PC-9 (cell line): Measurements from ENCODE around the gene AMH. TPM values are rescaled to one million over a fixed set of nuclear protein-coding genes. Genes with fewer than 3 reads are reported as not detected.
A peak's percentile ranks its signal among the peaks of the same experiment; 100 is the strongest.

Source experiments
- BruUV-seq: library from RNA; stranded (reverse); fragments of 400-500 nt; replicated peaks from 2 replicates; lab custom pipeline; 2021; lab: Mats Ljungman, UMichigan
- CTCF ChIA-PET: fragments of 300-600 bp; sonication (Branson Sonifier 250); formaldehyde crosslinking; loops from one replicate; lab custom pipeline; 2022; ENCODE audit warnings: antibody characterized with exemption; lab: Charles Lee
- POLR2A ChIA-PET: fragments of 300-600 bp; sonication (Branson Sonifier 250); formaldehyde crosslinking; loops from one replicate; lab custom pipeline; 2022; ENCODE audit warnings: antibody characterized with exemption; ENCODE audit not compliant: unreplicated experiment; lab: Charles Lee
- DNase-seq, 2 experiments: peaks; one replicate each; pipeline versions ENCODE4 v3.0.0 to v3.0.0-alpha.2; 2015 to 2022; ENCODE audit warnings: mixed read lengths in 1 of 2
- H2AFZ ChIP-seq: fragments of 200-600 bp; sonication (generic); 2 replicates; pipeline ENCODE4 v1.8.1; 2017; ENCODE audit warnings: antibody characterized with exemption
- H3F3A ChIP-seq: fragments of 200-600 bp; sonication (generic); 2 replicates; pipeline ENCODE4 v1.8.1; 2017; ENCODE audit warnings: antibody characterized with exemption, mild to moderate bottlenecking, low read depth; ENCODE audit not compliant: insufficient read depth
- H3K27ac ChIP-seq: fragments of 200-600 bp; sonication (generic); 2 replicates; pipeline ENCODE4 v1.6.1; 2016; ENCODE audit warnings: mixed run types
- H3K27me3 ChIP-seq: fragments of 200-600 bp; sonication (generic); 2 replicates; pipeline ENCODE4 v1.6.1; 2016; ENCODE audit warnings: low read depth, mixed run types; ENCODE audit not compliant: insufficient read depth
- H3K36me3 ChIP-seq: fragments of 200-600 bp; sonication (generic); 2 replicates; pipeline ENCODE4 v1.6.1; 2016; ENCODE audit warnings: low read depth, mixed run types
- H3K4me1 ChIP-seq: fragments of 200-600 bp; sonication (generic); replicated peaks from 2 replicates; pipeline ENCODE4 v1.6.1; 2016; ENCODE audit warnings: mixed run types; ENCODE audit not compliant: insufficient read depth
- H3K4me2 ChIP-seq: fragments of 200-600 bp; sonication (generic); 2 replicates; pipeline ENCODE4 v1.6.1; 2017; ENCODE audit warnings: mixed run types
- H3K4me3 ChIP-seq: fragments of 200-600 bp; sonication (generic); 2 replicates; pipeline ENCODE4 v1.6.1; 2016; ENCODE audit warnings: mixed run types
- H3K79me2 ChIP-seq: fragments of 200-600 bp; sonication (generic); 2 replicates; pipeline ENCODE4 v1.6.1; 2017; ENCODE audit warnings: low read depth, mixed run types
- H3K9me2 ChIP-seq: fragments of 200-600 bp; sonication (generic); 2 replicates; pipeline ENCODE4 v1.8.1; 2017; ENCODE audit warnings: mild to moderate bottlenecking; ENCODE audit not compliant: insufficient read depth
- H3K9me3 ChIP-seq: fragments of 200-600 bp; sonication (generic); 2 replicates; pipeline ENCODE4 v1.8.1; 2016; ENCODE audit warnings: low read depth; ENCODE audit not compliant: insufficient read depth
- H4K20me1 ChIP-seq: fragments of 200-600 bp; sonication (generic); 2 replicates; pipeline ENCODE4 v1.8.1; 2017; ENCODE audit not compliant: insufficient read depth
- EZH2 ChIP-seq: fragments of 200-600 bp; sonication (generic); IDR thresholded peaks from 2 replicates; pipeline ENCODE4 v1.8.0; 2017; ENCODE audit warnings: antibody characterized with exemption, low read depth
- intact Hi-C: fragments of 100-400 bp; cut with micrococcal nuclease; formaldehyde crosslinking; loops from one replicate; pipeline ENCODE4 v1.10.0; 2022; ENCODE audit not compliant: unreplicated experiment
- total RNA-seq: library from RNA; stranded (reverse); gene quantifications from 2 replicates; pipeline ENCODE4 v1.2.3, GENCODE V29; 2021
- TF ChIP-seq, protein P1 (sequence below): fragments of 200-600 bp; sonication (generic); conservative IDR thresholded peaks from 2 replicates; pipeline ENCODE4 v1.6.1; 2017; ENCODE audit warnings: mixed run types, antibody characterized with exemption, mild to moderate bottlenecking, moderate library complexity

The AMH gene
- total RNA-seq, 1 experiment from 2014 or later: 8.1 TPM

- H3K9me3 ChIP-seq: no peaks in the 10 kb centered on the region
- TF ChIP-seq, protein P1, sequence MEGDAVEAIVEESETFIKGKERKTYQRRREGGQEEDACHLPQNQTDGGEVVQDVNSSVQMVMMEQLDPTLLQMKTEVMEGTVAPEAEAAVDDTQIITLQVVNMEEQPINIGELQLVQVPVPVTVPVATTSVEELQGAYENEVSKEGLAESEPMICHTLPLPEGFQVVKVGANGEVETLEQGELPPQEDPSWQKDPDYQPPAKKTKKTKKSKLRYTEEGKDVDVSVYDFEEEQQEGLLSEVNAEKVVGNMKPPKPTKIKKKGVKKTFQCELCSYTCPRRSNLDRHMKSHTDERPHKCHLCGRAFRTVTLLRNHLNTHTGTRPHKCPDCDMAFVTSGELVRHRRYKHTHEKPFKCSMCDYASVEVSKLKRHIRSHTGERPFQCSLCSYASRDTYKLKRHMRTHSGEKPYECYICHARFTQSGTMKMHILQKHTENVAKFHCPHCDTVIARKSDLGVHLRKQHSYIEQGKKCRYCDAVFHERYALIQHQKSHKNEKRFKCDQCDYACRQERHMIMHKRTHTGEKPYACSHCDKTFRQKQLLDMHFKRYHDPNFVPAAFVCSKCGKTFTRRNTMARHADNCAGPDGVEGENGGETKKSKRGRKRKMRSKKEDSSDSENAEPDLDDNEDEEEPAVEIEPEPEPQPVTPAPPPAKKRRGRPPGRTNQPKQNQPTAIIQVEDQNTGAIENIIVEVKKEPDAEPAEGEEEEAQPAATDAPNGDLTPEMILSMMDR: no peak
- no peak for TF ChIP-seq EZH2
- peaks cover 25% of the 10 kb centered on the region for H4K20me1 ChIP-seq
- ChIA-PET POLR2A (no interaction called here), CTCF (no interaction called here)
- no peak for DNase-seq
- 0 out of 2 replicates have a peak, but pooled peaks cover 6% of the 10 kb centered on the region for H3K36me3 ChIP-seq
- H3K4me3 ChIP-seq: peak overlapping the region; percentile 83
- H2AFZ ChIP-seq: peak overlapping the region; percentile 73
- H3K9me2 ChIP-seq: no peaks in the 10 kb centered on the region
- H3K4me1 ChIP-seq: peaks cover 14% of the 10 kb centered on the region; the same call in 1 of the 2 replicates
- H3F3A ChIP-seq: peaks cover 24% of the 10 kb centered on the region
- no peak overlapping the region for H3K27ac ChIP-seq
- H3K27me3 ChIP-seq: no peaks in the 10 kb centered on the region
- H3K4me2 ChIP-seq: peak overlapping the region; percentile 75
- peaks cover 40% of the 10 kb centered on the region for H3K79me2 ChIP-seq
- BruUV-seq: no TSS peak
- intact Hi-C loops: no loop called here
Measured at GRCh38 chr19:2268480-2268830, 19.3 kb downstream of the AMH start.

DNA sequence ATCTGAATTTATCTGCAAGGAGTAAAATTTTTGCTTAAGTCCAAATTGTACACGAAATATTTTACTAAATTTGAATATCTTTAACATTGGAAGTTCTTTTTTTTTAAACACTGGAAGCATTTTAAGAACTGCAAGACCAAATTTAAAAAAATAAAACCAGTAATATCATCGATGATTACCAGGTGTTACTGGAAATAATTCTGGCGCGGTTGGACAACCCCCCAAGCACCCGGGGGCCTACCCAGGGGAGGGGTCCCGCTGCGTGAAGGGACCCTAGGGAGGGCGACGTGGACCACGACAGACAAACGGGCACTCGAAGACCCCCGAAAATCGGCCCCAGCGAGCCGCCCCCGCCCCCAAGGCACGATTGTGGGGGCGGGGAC, 19.7 kb downstream of the AMH start:
- Histone ChIP-seq H3K4me2 (peak overlapping the region; percentile 75), H3K4me1 (peaks cover 15% of the 10 kb centered on the region; the same call in 1 of the 2 replicates), H3K9me3 (no peaks in the 10 kb centered on the region), H3K27me3 (no peaks in the 10 kb centered on the region), H3K27ac (no peak overlapping the region), H3K4me3 (peak overlapping the region; percentile 83), H3F3A (peaks cover 25% of the 10 kb centered on the region), H3K36me3 (0 out of 2 replicates have a peak, but pooled peaks cover 6% of the 10 kb centered on the region), H3K79me2 (peaks cover 43% of the 10 kb centered on the region), H4K20me1 (peaks cover 28% of the 10 kb centered on the region), H3K9me2 (no peaks in the 10 kb centered on the region), H2AFZ (peak overlapping the region; percentile 73)
- no TSS peak for BruUV-seq
- intact Hi-C loops: no loop called here
- no peak for DNase-seq
- POLR2A ChIA-PET: no interaction called here
- TF ChIP-seq EZH2: no peak
- TF ChIP-seq, protein P1: no peak
- CTCF ChIA-PET: no interaction called here

DNA sequence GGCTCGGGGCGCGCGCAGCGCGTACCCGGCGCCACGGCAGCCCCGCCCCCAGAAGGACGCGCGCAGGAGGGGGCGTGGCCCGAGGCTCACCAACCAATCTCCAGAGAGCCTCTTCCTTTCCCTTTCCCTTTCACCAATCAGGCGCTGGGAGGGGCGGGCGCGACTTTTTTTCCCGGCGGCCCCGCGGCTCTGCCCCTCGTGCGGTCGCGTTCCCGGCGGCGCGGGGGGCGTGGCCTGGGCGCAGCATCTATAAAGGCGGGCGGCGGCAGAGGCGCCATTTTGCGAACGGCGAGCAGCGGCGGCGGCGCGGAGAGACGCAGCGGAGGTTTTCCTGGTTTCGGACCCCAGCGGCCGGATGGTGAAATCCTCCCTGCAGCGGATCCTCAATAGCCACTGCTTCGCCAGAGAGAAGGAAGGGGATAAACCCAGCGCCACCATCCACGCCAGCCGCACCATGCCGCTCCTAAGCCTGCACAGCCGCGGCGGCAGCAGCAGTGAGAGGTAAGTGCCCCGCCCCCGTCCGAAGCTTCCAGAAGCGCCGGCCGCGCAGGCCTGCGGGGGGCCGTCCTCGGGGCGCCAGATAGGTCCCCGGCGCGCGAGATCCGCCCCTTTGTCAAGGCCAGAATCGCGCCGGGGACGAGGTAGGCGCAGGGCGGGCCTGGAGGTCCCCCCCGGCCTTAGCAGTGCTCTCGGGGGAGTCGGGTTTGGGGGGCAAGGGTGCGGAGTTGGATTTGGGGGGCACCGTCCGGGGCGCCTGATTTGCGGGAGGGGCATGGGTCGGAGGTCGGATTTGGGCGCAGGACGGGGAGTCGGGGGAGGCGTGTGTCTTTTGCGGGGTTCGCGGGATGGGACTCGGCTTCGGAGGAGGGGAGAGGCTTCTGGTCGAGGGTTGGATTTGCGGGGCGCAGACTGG, 20.4 kb downstream of the AMH start:
- BruUV-seq: TSS peak; percentile 80
- peaks cover 49% of the 10 kb centered on the region for H3K79me2 ChIP-seq
- TF ChIP-seq, protein P1: no peak
- no peaks in the 10 kb centered on the region for H3K9me2 ChIP-seq
- peak overlapping the region; percentile 75 for H3K4me2 ChIP-seq
- H3K4me3 ChIP-seq: peak overlapping the region; percentile 88
- peak overlapping the region; percentile 73; the same call in 1 of the 2 replicates for H2AFZ ChIP-seq
- peak; percentile 77 to 94 for DNase-seq
- intact Hi-C loops: no loop called here
- peak overlapping the region; percentile 69; the same call in 1 of the 2 replicates for H3K27ac ChIP-seq
- H3K9me3 ChIP-seq: no peaks in the 10 kb centered on the region
- peaks cover 31% of the 10 kb centered on the region for H3F3A ChIP-seq
- peaks cover 6% of the 10 kb centered on the region; the same call in 1 of the 2 replicates for H3K36me3 ChIP-seq
- H3K27me3 ChIP-seq: no peaks in the 10 kb centered on the region
- peaks cover 15% of the 10 kb centered on the region; the same call in 1 of the 2 replicates for H3K4me1 ChIP-seq
- ChIA-PET POLR2A (interaction anchor here (0.7 kb wide), 1 partner anchor 110 kb away, joined by 4 read pairs; no protein-coding TSS in a partner anchor), CTCF (no interaction called here)
- H4K20me1 ChIP-seq: peaks cover 34% of the 10 kb centered on the region
